ENCODE results near the gene RUNX2. TPM values are rescaled to one million over a fixed set of nuclear protein-coding genes. Genes with fewer than 3 reads are reported as not detected.

Gene RUNX2
- total RNA-seq, 1 donor from 2014 or later = not detected

DNA sequence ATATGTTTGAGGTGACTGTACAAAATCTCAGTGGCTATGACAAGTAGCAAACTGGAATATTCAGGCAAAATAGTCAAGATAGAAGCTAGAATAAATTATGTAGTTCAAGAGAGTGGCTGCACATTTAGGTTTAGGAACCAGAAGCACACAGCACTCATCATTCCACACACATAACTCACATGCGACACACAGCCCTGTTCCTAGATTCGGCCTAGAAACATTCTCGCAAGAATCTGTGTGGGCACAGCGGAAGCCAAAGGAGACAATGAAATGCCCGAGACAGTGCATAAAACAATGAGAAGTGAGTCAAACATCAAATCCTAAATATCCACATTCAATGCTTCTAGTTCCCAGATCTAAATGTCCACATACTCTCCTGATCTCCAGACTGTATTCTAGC, 59.1 kb downstream of the RUNX2 start:
- no peak overlapping the region for H3K4me3 Mint-ChIP-seq (ENCODE audit: unreplicated experiment)

DNA sequence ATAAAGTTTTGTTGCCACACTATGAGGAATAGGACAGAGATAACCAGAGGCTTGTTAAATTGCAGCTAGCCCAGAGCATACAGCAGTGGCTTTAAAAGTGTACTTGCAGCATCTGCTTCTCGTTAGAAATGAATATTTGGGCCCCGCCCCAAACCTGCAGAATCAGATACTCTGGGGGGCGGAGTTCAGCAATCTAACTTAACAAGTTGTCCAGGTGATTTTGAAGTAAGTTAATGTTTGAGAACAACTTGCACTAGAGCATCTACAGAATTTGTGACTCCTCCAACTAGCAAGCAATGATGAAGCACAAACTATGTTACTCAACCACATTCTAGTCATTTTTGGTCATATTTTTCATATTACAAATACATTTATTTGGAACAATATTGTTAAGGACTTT, 60.2 kb downstream of the RUNX2 start:
- TF ChIP-seq, protein P1, sequence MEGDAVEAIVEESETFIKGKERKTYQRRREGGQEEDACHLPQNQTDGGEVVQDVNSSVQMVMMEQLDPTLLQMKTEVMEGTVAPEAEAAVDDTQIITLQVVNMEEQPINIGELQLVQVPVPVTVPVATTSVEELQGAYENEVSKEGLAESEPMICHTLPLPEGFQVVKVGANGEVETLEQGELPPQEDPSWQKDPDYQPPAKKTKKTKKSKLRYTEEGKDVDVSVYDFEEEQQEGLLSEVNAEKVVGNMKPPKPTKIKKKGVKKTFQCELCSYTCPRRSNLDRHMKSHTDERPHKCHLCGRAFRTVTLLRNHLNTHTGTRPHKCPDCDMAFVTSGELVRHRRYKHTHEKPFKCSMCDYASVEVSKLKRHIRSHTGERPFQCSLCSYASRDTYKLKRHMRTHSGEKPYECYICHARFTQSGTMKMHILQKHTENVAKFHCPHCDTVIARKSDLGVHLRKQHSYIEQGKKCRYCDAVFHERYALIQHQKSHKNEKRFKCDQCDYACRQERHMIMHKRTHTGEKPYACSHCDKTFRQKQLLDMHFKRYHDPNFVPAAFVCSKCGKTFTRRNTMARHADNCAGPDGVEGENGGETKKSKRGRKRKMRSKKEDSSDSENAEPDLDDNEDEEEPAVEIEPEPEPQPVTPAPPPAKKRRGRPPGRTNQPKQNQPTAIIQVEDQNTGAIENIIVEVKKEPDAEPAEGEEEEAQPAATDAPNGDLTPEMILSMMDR (IDR thresholded peaks at IDR 0.05; ENCODE audit: partially characterized antibody, unreplicated experiment) = no peak
- Mint-ChIP-seq H3K4me1 (ENCODE audit: low read depth, unreplicated experiment) (no peaks in the 10 kb centered on the region), H3K36me3 (ENCODE audit: unreplicated experiment) (peaks cover 8% of the 10 kb centered on the region), H3K9me3 (ENCODE audit: unreplicated experiment) (no peaks in the 10 kb centered on the region), H3K4me3 (ENCODE audit: unreplicated experiment) (no peak overlapping the region), H3K27ac (ENCODE audit: unreplicated experiment) (no peak overlapping the region), H3K27me3 (ENCODE audit: unreplicated experiment) (no peaks in the 10 kb centered on the region)
- DNase-seq = no peak

More for the DNA sequence above, 59.1 kb downstream of the RUNX2 start:
- Mint-ChIP-seq H3K9me3 (ENCODE audit: unreplicated experiment) (no peaks in the 10 kb centered on the region), H3K36me3 (ENCODE audit: unreplicated experiment) (no peaks in the 10 kb centered on the region), H3K4me1 (ENCODE audit: low read depth, unreplicated experiment) (no peaks in the 10 kb centered on the region), H3K27ac (ENCODE audit: unreplicated experiment) (no peak overlapping the region), H3K27me3 (ENCODE audit: unreplicated experiment) (no peaks in the 10 kb centered on the region)
- DNase-seq = no peak
- TF ChIP-seq, protein P1 (IDR thresholded peaks at IDR 0.05; ENCODE audit: partially characterized antibody, unreplicated experiment) = no peak

DNA sequence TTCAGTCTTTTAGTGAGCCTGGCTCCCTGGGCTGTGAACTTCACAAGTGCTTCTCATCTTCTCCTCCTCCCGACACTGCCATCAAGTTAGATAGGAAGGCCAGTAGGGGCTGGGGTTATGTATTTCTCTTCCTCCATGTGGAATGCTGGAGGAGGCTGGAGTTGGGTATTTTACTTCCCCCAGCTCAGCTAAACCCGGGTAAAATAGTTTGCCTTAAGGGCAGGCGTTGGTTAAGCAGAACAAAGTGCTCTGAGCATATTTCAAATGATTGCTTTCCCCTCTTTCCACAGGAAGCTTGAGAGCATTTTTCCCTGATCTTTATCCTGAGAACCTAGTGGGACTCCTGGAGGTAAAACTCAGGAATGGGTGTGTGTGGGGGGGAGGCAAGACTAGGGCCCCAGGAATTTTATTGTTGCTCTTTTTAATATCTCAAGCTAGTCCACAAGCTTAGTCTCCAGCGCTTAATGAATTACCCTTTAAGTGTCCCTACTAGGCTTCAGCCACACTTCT, 66.5 kb downstream of the RUNX2 start:
- Mint-ChIP-seq H3K4me3 (ENCODE audit: unreplicated experiment) (no peak overlapping the region), H3K4me1 (ENCODE audit: low read depth, unreplicated experiment) (no peaks in the 10 kb centered on the region), H3K36me3 (ENCODE audit: unreplicated experiment) (peaks cover 16% of the 10 kb centered on the region), H3K27ac (ENCODE audit: unreplicated experiment) (no peak overlapping the region), H3K9me3 (ENCODE audit: unreplicated experiment) (peaks cover 2% of the 10 kb centered on the region), H3K27me3 (ENCODE audit: unreplicated experiment) (no peaks in the 10 kb centered on the region)
- no peak for DNase-seq
- TF ChIP-seq, protein P1 (IDR thresholded peaks at IDR 0.05; ENCODE audit: partially characterized antibody, unreplicated experiment) = no peak

DNA sequence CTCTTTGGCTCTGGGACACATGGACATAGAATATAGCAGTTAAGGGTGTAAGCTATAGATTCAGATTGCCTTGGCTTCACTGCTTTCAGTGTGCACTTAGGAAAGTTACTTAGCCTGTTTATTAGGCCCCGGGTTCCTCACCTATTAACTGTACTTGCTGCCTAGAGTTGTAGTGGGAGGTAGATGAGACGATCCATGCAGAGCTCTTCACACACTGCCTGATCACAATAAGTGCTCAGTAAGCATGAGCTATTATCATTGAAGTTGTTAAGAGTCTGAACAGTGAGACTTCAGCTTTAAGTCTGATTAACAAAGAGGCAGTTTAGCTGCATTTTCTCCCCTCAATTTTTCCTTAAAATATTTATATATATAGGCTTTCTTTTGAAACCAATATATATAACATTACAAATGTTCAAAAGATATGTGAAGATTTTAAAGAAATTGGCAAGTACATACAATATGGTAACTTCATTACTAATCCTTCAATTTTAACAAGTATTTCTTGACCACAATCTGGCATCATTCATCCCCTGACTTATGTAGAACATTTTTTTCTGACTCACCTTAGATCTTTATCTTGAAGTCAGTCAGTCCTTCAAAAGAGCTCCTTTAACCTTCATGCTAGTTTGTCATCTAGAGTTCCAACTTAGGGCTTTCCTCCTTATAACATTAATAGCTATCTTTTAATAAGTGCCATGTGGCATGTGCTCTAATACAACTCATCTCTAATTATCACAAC, 70.1 kb downstream of the RUNX2 start:
- TF ChIP-seq, protein P1 (IDR thresholded peaks at IDR 0.05; ENCODE audit: partially characterized antibody, unreplicated experiment) = no peak
- DNase-seq = no peak
- Mint-ChIP-seq H3K4me1 (ENCODE audit: low read depth, unreplicated experiment) (no peaks in the 10 kb centered on the region), H3K36me3 (ENCODE audit: unreplicated experiment) (peaks cover 7% of the 10 kb centered on the region), H3K4me3 (ENCODE audit: unreplicated experiment) (no peak overlapping the region), H3K27me3 (ENCODE audit: unreplicated experiment) (no peaks in the 10 kb centered on the region), H3K9me3 (ENCODE audit: unreplicated experiment) (peaks cover 4% of the 10 kb centered on the region), H3K27ac (ENCODE audit: unreplicated experiment) (no peak overlapping the region)

DNA sequence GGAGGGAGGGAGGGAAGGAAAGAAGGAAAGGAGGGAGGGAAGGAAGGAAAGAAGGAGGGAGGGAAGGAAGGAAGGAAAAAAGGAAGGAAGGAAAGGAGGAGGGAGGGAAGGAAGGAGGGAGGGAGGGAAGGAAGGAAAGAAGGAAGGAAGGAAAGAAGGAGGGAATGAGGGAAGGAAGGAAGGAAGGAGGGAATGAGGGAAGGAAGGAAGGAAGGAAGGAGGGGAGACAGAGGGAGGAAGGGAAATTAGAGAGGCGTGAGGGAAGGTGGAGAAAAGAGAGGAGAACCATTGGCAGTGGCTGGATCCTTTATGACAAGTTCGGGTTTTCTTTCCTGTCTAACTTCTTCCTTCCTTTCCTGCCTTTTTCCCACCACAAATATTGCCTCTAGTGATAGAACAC, 71.9 kb downstream of the RUNX2 start:
- H3K27ac Mint-ChIP-seq (ENCODE audit: unreplicated experiment) = no peak overlapping the region
- DNase-seq = no peak
- no peaks in the 10 kb centered on the region for H3K27me3 Mint-ChIP-seq (ENCODE audit: unreplicated experiment)
- H3K4me3 Mint-ChIP-seq (ENCODE audit: unreplicated experiment) = no peak overlapping the region
- TF ChIP-seq, protein P1 (IDR thresholded peaks at IDR 0.05; ENCODE audit: partially characterized antibody, unreplicated experiment) = no peak
- H3K4me1 Mint-ChIP-seq (ENCODE audit: low read depth, unreplicated experiment) = no peaks in the 10 kb centered on the region
- H3K36me3 Mint-ChIP-seq (ENCODE audit: unreplicated experiment) = no peaks in the 10 kb centered on the region
- peaks cover 3% of the 10 kb centered on the region for H3K9me3 Mint-ChIP-seq (ENCODE audit: unreplicated experiment)
